Neural cell (in vitro differentiated cells): ENCODE data around the gene SLC9A1. TPM values are rescaled to one million over a fixed set of nuclear protein-coding genes. Genes with fewer than 3 reads are reported as not detected.

ENCODE experiments used
- H2AFZ ChIP-seq: fragments of 200-600, 300-800 bp; sonication (generic), shearing (Covaris generic); 2 replicates; pipeline ENCODE4 v1.6.0; 2014; ENCODE audit warnings: low read depth, mild to moderate bottlenecking, antibody characterized with exemption, low read length, moderate library complexity
- H3F3A ChIP-seq: fragments of 200-600 bp; shearing (Covaris generic); 2 replicates; pipeline ENCODE4 v1.6.1; 2016; ENCODE audit warnings: mild to moderate bottlenecking, moderate library complexity, mixed read lengths, antibody characterized with exemption, low read length; ENCODE audit not compliant: insufficient read depth, poor library complexity, severe bottlenecking
- H3K27ac ChIP-seq: fragments of 200-600, 300-800 bp; sonication (generic), shearing (Covaris generic); 2 replicates; pipeline ENCODE4 v1.5.1; 2014; ENCODE audit warnings: mild to moderate bottlenecking, low read length, moderate library complexity
- H3K27me3 ChIP-seq: fragments of 300-800, 200-600 bp; sonication (generic), shearing (Covaris generic); 2 replicates; pipeline ENCODE4 v1.6.0; 2014; ENCODE audit warnings: mild to moderate bottlenecking, low read depth, low read length, moderate library complexity; ENCODE audit not compliant: insufficient read depth
- H3K36me3 ChIP-seq: fragments of 300-800, 200-600 bp; sonication (generic), shearing (Covaris generic); 2 replicates; pipeline ENCODE4 v1.5.1; 2014; ENCODE audit warnings: mild to moderate bottlenecking, antibody characterized with exemption, low read length, moderate library complexity; ENCODE audit not compliant: insufficient read depth
- H3K4me2 ChIP-seq: fragments of 300-800, 200-600 bp; sonication (generic), shearing (Covaris generic); 2 replicates; pipeline ENCODE4 v1.6.0; 2014; ENCODE audit warnings: mild to moderate bottlenecking, low read length
- H3K4me3 ChIP-seq: fragments of 300-800, 200-600 bp; sonication (generic), shearing (Covaris generic); 2 replicates; pipeline ENCODE4 v1.5.1; 2014; ENCODE audit warnings: mild to moderate bottlenecking, low read length, moderate library complexity
- H3K79me2 ChIP-seq: fragments of 200-600 bp; shearing (Covaris generic); replicated peaks from 2 replicates; pipeline ENCODE4 v1.6.0; 2014; ENCODE audit warnings: mild to moderate bottlenecking, low read length, moderate library complexity; ENCODE audit not compliant: insufficient read depth
- H3K9ac ChIP-seq: fragments of 300-800, 200-600 bp; sonication (generic), shearing (Covaris generic); 2 replicates; pipeline ENCODE4 v1.6.1; 2016; ENCODE audit warnings: mild to moderate bottlenecking, low read length, mixed read lengths
- H3K9me2 ChIP-seq: fragments of 200-600 bp; shearing (Covaris generic); 2 replicates; pipeline ENCODE4 v1.6.1; 2016; ENCODE audit warnings: mild to moderate bottlenecking, low read length, mixed read lengths; ENCODE audit not compliant: insufficient read depth
- H3K9me3 ChIP-seq: fragments of 200-600, 300-800 bp; sonication (generic), shearing (Covaris generic); 2 replicates; pipeline ENCODE4 v1.6.1; 2016; ENCODE audit warnings: mild to moderate bottlenecking, mixed run types, low read length, moderate library complexity, mixed read lengths
- H4K20me1 ChIP-seq: fragments of 200-600 bp; shearing (Covaris generic); 2 replicates; pipeline ENCODE4 v1.6.1; 2016; ENCODE audit warnings: mild to moderate bottlenecking, mixed run types; ENCODE audit not compliant: insufficient read depth
- CTCF ChIP-seq: fragments of 450-650 bp; IDR thresholded peaks from 2 replicates; pipeline ENCODE4 v1.5.1; 2014; ENCODE audit warnings: antibody characterized with exemption, mild to moderate bottlenecking, moderate library complexity; ENCODE audit not compliant: poor library complexity, severe bottlenecking
- EP300 ChIP-seq: fragments of 450-650 bp; conservative IDR thresholded peaks from 2 replicates; pipeline ENCODE4 v1.6.1; 2014; ENCODE audit warnings: antibody characterized with exemption, mild to moderate bottlenecking, moderate library complexity; ENCODE audit not compliant: poor library complexity, severe bottlenecking
- EZH2 ChIP-seq: fragments of 200-600, 300-800 bp; shearing (Covaris generic), sonication (generic); IDR thresholded peaks from 2 replicates; pipeline ENCODE4 v1.6.1; 2014; ENCODE audit warnings: antibody characterized with exemption, low read length, borderline replicate concordance, mild to moderate bottlenecking; ENCODE audit not compliant: insufficient read depth, poor library complexity, severe bottlenecking
- MXI1 ChIP-seq: fragments of 450-650 bp; conservative IDR thresholded peaks from 2 replicates; pipeline ENCODE4 v1.6.1; 2014; ENCODE audit warnings: antibody characterized with exemption, mild to moderate bottlenecking; ENCODE audit not compliant: poor library complexity, severe bottlenecking
- POLR2AphosphoS5 ChIP-seq: IDR thresholded peaks from 2 replicates; pipeline ENCODE4 v1.6.1; 2012
- RAD21 ChIP-seq: fragments of 450-650 bp; conservative IDR thresholded peaks from 2 replicates; pipeline ENCODE4 v1.6.1; 2014; ENCODE audit warnings: antibody characterized with exemption, mild to moderate bottlenecking, moderate library complexity
- REST ChIP-seq: IDR thresholded peaks from 2 replicates; pipeline ENCODE4 v1.6.1; 2012; ENCODE audit warnings: borderline replicate concordance
- SMC3 ChIP-seq: fragments of 450-650 bp; conservative IDR thresholded peaks from 2 replicates; pipeline ENCODE4 v1.6.1; 2014; ENCODE audit warnings: antibody characterized with exemption, mild to moderate bottlenecking, moderate library complexity; ENCODE audit not compliant: poor library complexity
- TAF1 ChIP-seq: IDR thresholded peaks from 2 replicates; pipeline ENCODE4 v1.6.1; 2012; ENCODE audit warnings: low read depth
- polyA plus RNA-seq: library from polyadenylated mRNA; depleted of rRNA; stranded (reverse); fragments of >200 nt; gene quantifications from 2 replicates; pipeline ENCODE4 v1.2.3, GENCODE V29; 2014

SLC9A1 gene
- polyA plus RNA-seq, 1 donor from 2014 or later = 1.5 TPM

- no peaks in the 10 kb centered on the region for H3K36me3 ChIP-seq
- H2AFZ ChIP-seq = no peak overlapping the region
- H3K9ac ChIP-seq = no peak overlapping the region
- H3K9me3 ChIP-seq = no peaks in the 10 kb centered on the region
- no peaks in the 10 kb centered on the region for H3F3A ChIP-seq
- H3K27me3 ChIP-seq = no peaks in the 10 kb centered on the region
- no peaks in the 10 kb centered on the region for H4K20me1 ChIP-seq
- no peaks in the 10 kb centered on the region for H3K79me2 ChIP-seq
- H3K4me2 ChIP-seq = no peak overlapping the region
- no peak overlapping the region for H3K27ac ChIP-seq
- TF ChIP-seq POLR2AphosphoS5 (no peak), EZH2 (no peak), EP300 (no peak), RAD21 (no peak), CTCF (no peak), TAF1 (no peak), MXI1 (no peak), SMC3 (no peak), REST (no peak)
- H3K9me2 ChIP-seq = no peaks in the 10 kb centered on the region
- H3K4me3 ChIP-seq = no peak overlapping the region
These were observed 102.4 kb downstream of the SLC9A1 start for GRCh38 chr1:27052527-27052926.

- Histone ChIP-seq H3K27me3 (no peaks in the 10 kb centered on the region), H3K4me2 (no peak overlapping the region), H3K27ac (no peak overlapping the region)
These were observed 105.3 kb downstream of the SLC9A1 start for GRCh38 chr1:27049607-27050006.

More at GRCh38 chr1:27049607-27050006, 105.3 kb downstream of the SLC9A1 start:
- Histone ChIP-seq H3K9me3 (no peaks in the 10 kb centered on the region), H2AFZ (no peak overlapping the region), H3K36me3 (no peaks in the 10 kb centered on the region), H3K9me2 (no peaks in the 10 kb centered on the region), H4K20me1 (no peaks in the 10 kb centered on the region), H3K4me3 (no peak overlapping the region), H3K79me2 (no peaks in the 10 kb centered on the region), H3F3A (no peaks in the 10 kb centered on the region), H3K9ac (no peak overlapping the region)
- no peak for TF ChIP-seq MXI1
- TF ChIP-seq POLR2AphosphoS5 = no peak
- no peak for TF ChIP-seq SMC3
- no peak for TF ChIP-seq CTCF
- no peak for TF ChIP-seq EZH2
- no peak for TF ChIP-seq EP300
- no peak for TF ChIP-seq REST
